ENCODE results near the gene ZNF732.

DNA sequence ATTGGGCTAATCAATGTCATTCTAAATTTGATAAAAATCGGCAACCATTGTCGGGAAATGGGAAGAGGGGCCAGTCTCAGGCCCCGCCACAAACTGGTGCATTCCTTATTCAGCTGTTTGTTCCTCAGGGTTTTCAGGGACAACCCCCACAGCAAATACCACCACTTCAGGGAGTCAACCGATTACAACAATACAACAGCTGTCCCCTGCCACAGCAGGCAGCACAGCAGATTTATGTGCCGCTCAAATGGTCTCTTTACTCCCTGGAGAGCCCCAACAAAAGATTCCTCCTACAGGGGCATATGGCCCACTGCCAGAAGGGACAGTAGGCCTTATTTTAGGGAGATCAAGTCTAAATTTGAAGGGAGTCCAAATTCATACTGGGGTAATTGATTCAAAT lies 61.8 kb downstream of the ZNF732 start:
- no peak for TF ChIP-seq MXI1 (conservative IDR thresholded peaks at IDR 0.05; ENCODE audit: poor library complexity, severe bottlenecking)
- TF ChIP-seq, protein P1, sequence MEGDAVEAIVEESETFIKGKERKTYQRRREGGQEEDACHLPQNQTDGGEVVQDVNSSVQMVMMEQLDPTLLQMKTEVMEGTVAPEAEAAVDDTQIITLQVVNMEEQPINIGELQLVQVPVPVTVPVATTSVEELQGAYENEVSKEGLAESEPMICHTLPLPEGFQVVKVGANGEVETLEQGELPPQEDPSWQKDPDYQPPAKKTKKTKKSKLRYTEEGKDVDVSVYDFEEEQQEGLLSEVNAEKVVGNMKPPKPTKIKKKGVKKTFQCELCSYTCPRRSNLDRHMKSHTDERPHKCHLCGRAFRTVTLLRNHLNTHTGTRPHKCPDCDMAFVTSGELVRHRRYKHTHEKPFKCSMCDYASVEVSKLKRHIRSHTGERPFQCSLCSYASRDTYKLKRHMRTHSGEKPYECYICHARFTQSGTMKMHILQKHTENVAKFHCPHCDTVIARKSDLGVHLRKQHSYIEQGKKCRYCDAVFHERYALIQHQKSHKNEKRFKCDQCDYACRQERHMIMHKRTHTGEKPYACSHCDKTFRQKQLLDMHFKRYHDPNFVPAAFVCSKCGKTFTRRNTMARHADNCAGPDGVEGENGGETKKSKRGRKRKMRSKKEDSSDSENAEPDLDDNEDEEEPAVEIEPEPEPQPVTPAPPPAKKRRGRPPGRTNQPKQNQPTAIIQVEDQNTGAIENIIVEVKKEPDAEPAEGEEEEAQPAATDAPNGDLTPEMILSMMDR (IDR thresholded peaks at IDR 0.05; ENCODE audit: poor library complexity, severe bottlenecking): no peak
- no peak for TF ChIP-seq TAF1 (IDR thresholded peaks at IDR 0.05; ENCODE audit: low read depth)
- no peak for TF ChIP-seq POLR2AphosphoS5 (IDR thresholded peaks at IDR 0.05)

Data from neural cell (in vitro differentiated cells).